NOMO-1 treated with DMSO at 0.1 percent for 48 hours (cell line): Measurements from ENCODE around the gene ALG5.
A peak's percentile ranks its signal among the peaks of the same experiment; 100 is the strongest.

Source experiments
- DNase-seq: peaks from one replicate; lab custom pipeline; 2025; ENCODE audit not compliant: unreplicated experiment; lab: John Stamatoyannopoulos, UW

The ALG5 gene

DNA sequence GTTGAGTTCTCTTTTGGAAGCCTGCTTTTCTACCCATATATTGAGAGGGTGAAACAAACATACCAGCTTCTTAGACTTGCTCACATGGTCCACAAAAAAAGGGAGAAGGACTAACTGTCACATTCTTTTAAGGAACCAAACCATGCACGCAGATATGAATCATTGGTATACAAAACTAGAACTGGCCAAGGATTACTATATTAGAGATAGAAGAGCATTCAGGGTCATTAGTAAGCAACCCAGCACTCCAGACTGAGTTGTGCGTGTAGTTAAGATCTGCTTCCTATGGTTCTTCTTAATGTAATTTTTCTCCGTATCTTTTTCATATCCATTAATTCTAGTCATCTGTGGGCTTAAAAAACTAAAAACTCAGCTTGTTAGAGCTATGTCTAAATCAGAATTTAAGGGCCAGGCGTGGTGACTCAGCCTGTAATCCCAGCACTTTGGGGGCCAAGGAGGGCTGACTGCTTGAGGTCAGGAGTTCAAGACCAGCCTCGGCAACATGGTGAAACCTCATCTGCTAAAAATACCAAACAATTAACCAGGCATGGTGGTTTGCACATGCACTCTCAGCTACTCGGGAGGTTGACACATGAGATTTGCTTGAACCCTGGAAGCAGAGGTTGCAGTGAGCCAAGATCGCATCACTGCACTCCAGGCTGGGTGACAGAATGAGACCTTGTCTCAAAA lies 19.6 kb downstream of the ALG5 start:
- DNase-seq: peak; percentile 57

DNA sequence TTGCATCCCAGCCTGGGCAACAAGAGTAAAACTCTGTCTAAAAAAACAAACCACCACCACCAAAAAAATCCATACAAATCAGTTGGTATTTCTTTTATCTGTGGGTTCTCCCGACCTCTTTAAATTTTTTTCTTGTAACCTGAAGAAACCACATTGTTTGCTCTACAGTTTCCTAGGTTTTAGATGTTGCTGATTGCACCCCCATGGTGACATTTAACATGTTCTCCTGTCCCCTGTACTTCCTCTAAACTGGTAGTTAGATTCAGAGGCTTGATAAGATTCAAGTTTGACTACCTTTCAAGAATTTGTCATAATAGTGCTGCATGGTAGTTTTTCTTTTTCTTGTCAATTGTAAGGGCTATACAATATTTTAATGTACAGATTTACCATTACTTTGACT lies 24.0 kb downstream of the ALG5 start:
- no peak for DNase-seq

DNA sequence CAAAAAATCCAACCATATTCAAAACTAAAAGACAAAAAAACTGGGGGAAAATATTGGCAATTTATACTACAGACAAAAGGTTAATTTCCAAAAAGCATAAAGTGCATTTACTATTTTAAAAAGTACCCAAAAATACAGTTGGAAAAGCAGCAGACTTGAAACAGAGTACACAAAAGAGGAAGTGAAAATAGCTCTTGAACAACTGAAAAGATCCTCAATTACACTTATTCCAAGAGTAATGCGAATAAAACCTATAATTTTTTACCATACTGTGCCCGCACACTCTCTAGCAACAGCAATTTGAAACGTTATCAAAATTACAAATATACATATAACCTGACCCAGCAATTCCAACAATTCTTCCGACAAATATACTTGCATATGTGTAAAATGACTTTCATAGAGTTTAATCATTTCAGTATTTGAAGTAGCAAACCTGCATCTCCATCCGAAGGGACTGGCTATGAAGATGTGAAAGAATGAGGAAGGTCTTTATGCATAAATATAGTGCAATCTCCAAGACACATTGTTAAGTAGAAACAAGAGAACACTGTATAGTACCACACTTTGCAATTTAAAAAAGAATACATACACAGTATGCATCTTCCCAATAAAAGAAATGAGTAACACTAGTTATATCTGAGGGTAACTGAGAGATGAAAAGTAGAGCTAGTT lies 25.4 kb downstream of the ALG5 start:
- peak; percentile 75 for DNase-seq

DNA sequence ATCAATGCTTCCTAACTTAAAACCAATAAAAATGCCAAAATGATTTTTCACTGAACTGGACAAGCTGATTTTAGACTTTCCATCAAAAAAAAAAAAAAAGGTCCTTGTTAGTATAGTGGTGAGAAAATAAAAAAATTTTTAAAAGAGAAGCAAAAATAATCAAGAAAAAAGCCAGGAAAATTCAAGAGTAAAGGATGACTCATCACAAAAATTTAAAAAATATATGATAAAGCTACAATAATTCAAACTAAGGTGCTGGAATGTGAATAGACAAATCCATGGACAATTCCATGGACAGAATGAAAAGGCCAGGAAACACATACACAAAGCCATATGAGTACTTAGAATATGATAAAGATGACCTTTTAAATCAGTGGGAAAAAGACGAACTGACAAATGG lies 26.1 kb downstream of the ALG5 start:
- DNase-seq: no peak

DNA sequence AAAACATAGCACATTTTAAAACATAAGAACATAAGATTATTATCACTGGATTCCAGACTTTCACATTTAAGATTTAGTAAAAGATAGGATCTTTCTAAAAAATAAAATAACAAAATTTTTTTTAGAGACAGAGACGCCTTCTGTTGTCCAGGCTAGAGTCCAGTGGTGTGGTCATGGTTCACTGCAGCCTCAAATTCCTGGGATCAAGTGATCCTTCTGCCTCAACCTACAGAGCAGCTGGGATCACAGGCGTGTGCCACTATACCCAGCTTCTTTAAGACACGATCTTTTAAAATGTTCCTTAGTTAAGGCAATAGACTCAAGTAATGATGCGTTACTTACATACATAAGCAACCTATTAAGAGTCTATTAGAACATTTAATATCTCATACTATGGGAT lies 32.7 kb downstream of the ALG5 start:
- no peak for DNase-seq

DNA sequence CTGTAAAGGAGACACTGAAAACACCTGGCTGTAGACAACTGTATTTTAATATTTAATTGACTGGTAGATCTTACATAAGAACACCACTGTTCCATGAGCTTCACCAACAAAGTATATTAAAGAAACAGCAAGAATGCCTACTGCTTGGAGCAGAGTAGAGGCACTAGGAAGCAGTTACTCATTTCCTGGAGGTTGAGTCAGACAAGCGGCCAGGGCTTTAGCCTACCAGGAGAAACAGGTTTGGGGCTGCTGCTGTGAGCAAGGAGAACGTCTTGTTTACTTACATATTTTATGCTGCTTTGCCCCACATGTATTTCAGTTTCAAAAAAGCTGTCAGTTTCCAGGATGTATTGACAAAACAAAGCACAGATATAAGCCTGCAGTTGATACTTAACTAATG lies 33.4 kb downstream of the ALG5 start:
- DNase-seq: no peak

DNA sequence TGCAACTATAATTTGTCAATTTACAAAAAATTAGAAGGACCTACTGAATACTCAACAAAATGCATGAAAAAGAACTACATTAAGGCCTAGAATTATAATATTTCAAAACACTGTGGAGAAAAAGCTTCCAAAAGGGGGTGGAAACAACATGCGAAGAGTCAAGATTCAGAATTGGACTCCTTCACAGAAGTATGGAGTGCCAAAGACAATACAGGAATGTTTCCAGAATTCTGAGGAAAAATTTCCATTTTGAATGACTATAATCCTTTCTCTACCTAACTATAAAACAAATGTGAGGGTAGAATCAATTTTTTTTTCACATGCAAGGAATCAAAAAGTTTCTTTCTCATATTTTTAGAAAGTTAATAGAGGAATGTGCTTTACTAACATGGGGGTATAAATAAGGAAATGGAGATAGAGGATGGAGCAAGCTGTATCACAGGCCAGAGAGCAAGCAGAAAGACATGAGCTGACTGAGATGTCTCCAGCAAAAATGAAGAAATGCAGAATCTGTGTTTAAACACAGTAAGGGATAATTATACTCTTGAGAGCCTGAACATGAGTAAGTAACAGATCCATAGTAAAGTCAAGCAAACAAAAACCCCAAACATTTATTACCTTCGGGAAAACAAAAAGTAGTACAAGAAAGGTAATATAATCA lies 39.6 kb downstream of the ALG5 start:
- DNase-seq: no peak

DNA sequence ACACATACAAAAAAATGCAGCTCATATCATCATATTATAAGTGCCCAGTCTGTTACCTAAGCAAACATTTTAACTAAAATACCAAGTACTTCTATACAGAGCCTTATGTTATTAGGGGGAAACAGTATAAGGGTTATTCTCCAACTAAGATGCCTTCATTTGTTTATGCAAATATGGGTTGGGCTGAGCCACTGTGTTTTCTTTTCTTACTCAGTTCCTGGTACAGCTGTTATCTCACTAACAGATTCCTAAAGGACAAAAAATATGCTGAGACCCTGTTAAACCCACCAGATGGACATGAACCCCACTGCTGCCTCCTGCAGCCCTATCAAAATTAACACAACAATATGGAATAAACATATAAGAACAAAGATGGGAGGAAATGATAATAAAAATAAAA lies 44.6 kb downstream of the ALG5 start:
- no peak for DNase-seq

DNA sequence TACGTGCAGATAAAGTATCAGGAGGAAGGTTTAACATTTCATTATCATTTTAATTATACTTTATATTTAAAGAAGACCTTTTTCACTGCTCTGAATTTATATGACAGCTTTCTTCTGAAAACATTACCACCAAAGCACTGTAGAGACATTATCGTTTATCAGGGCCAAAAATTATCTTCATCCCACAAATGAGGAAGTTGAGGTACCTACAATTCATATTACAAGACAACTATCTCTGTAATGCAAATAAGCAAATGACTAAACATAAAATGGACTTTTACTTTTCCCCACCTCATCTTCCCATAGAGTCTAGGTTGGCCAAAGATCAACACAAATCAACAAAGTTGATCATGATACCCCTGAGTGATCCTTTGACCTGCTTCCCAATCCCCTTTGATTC lies 48.2 kb downstream of the ALG5 start:
- DNase-seq: no peak

DNA sequence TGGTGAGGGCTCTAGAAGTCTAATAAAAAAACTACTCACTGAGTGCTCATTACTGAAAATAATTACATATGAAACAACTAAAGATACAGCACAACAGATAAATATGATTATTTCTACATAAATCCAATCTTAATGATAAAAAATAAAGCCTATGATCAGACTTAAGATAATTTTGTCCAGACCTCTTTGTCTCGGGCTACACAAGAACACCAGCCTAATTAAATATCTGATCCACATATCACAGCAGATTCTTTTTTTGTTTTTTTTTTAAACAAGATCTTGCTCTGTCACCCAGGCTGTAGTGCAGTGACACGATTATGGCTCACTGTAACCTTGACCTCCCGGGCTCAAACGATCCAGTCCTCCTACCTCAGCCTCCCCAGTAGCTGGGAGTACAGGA lies 48.8 kb downstream of the ALG5 start:
- no peak for DNase-seq

DNA sequence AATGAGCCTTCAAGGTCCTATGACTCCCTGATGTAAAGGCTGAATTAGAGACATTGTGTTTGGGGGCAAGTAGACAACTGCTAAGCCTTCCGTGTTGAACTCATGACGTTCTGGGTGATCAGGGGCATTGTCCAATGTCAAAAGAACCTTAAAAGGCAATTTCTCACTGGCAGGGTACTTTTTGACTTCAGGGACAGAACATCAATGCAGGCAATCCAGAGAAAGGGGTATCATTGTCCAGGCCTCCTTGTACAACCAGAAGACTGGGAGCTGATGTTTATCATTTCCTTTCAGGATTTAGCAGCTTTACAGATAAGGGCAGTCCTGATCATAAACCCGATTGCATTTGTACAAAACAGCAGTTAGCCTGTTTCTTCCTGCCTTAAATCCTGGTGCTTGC lies 54.1 kb downstream of the ALG5 start:
- DNase-seq: no peak

DNA sequence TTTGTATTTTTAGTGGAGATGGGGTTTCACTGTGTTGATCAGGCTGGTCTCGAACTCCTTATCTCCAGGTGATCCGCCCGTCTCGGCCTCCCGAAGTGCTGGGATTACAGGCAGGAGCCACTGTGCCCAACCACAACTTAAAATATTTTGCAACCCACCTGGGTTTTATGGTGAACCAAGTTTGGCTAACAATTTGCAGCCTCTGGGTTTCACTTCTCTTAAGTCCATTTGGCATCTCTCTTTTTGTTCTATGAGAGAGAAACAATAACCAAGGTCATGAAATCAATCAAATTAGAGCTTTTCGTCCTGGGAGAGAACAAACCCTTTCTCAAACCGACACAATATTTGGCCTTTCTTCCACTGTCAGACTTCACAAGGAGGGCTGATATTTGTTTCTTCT lies 73.5 kb downstream of the ALG5 start:
- peak; percentile 70 for DNase-seq

DNA sequence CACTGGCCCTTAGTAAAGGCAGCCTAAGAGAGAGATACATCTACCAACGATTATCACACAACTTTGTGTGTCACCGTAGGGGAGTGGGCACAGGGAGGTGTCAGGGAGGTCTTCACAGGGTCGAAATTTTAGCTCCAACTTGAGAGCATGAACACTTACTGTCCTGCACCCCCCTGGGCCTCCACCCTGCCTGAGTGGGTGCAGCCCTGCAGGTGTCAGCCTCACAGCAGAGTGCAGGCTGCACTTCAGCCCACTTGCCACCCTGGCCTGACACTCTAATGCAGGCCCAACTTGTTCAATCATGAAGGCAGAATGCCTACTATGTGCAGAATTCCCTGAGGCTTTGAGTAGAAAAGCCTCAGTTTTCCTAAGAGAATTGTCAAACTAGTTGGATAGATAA lies 75.1 kb downstream of the ALG5 start:
- DNase-seq: no peak

DNA sequence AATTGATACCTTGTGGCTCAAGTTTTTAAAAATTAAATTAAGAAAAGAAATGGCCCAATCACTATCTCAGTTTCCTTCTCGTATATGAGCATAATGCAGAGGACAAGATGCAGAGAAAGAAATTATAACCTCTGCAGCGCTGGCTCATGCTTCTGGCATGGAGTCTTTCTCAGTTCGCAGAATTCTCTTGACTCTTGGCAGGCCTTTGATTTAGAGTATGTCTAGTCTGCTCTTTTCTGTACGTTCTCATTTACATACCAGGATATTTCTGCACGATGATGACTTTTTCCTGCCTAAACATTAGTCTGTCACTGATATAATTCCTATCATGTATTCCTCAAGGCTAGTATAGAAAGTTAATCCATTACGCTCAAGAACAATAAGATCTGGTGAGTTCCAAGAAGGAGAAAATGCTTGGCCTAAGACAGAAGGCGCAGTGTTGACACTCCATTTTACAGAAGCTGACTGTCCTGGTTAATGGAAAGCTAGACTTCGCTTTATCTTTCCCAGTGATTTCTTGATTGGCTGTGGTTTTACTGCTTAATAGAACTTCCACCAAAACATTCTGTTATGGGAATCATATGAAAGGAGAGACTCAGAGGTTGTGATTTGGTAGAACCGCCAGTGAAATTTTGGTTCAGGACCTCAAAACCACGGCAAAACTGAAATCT lies 77.4 kb downstream of the ALG5 start:
- no peak for DNase-seq

DNA sequence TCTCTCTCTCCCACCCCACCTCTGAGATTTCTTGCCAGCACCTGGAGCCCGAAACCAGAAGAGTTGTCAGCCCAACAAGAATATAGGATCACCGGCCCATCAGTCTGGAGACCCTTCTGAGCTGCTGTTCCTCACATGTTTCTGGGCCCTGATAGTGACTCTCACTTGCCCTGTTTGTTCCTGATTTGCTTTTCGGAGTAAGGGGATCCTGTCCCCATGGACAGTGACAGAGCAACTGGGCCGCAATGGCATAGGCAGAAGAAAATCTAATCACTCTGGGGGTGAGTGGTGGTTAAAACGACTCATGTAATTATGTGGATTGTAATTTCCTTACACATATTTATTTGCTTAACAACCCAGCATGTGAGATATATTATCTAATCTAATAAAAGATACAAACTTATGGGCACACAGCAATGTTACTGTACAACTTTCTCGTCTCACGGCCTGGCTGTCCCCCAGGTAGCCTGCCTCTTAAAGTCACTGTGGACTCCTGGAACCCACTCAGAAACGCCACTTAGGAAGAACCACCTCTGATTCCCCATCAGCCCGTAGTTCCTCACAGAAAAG lies 78.4 kb downstream of the ALG5 start:
- DNase-seq: no peak

DNA sequence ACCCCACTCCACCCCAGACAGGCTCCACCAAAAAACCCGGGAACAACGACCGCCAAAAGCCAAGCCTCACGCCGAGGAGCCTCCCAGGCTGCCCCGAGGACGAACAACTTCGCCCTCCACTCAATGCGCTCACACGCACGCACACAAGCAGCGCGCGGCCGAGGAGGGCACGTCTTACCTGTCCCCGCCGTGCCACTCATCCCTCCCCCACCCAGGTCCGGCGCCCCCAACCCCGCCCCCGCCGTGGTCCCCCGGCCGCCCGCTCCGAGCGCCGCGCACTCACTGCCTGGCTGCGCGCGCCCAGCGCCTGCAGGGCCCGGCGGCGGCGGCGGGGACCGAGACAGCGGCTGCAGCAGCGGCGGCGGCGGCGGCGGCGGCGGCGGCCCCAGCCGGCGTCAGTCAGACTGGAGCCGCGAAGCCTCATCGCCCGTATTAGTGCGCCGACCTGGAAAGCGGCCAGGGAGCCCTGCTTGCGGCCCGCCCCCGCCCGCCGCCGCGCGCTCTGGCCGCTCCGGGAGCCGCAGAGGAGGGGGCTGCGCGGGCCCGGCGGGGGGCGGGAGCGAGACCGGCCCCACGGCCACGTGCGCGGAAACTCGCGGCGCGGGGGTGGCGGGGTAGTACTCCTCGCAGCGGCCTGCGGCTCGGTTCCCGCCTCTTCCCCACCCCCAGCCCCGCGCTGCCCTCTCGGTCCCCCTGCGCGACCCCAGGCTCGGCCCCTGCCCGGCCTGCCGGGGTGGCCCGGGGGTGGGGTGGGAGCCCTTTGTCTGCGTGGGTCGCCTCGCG lies 79.1 kb downstream of the ALG5 start, which contains the start of gene SMAD9:
TSS of gene SMAD9 (minus strand) at position 406 of the 783 bp plus-strand sequence. CDS start 40,549 bp downstream, outside the sequence.
- peak; percentile 15 for DNase-seq

DNA sequence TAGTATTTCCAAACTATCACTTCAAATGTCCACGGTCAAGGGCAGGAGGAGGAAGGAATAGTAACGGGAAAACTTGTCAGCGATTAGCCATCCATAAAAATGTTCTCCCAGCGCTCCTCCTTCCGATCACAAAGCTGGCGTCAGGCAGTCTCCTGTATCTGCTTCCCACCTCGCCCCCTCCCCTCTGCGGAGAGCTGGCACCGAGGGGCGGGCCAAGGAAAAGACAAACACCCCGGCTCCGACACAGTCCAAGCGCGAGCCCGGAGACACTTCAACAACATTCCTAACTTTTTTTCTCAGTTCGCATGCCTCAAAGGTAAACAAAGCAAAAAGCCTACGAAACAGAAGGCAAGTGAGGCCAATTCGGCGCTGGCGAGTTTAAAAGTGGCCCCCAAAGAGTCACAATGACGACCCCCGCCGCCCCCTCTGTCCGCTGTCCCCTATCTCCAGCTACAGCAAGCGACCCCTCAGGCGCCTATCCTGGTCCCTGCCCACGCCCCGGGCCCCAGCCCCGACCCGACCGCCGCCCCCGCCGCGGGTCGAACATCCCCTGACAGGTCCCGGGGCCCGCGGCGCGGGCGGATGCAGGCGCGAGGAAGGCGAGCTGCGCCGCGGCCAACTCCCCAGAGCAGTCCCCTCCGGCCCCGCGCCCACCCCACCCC lies 79.8 kb downstream of the ALG5 start:
- no peak for DNase-seq

DNA sequence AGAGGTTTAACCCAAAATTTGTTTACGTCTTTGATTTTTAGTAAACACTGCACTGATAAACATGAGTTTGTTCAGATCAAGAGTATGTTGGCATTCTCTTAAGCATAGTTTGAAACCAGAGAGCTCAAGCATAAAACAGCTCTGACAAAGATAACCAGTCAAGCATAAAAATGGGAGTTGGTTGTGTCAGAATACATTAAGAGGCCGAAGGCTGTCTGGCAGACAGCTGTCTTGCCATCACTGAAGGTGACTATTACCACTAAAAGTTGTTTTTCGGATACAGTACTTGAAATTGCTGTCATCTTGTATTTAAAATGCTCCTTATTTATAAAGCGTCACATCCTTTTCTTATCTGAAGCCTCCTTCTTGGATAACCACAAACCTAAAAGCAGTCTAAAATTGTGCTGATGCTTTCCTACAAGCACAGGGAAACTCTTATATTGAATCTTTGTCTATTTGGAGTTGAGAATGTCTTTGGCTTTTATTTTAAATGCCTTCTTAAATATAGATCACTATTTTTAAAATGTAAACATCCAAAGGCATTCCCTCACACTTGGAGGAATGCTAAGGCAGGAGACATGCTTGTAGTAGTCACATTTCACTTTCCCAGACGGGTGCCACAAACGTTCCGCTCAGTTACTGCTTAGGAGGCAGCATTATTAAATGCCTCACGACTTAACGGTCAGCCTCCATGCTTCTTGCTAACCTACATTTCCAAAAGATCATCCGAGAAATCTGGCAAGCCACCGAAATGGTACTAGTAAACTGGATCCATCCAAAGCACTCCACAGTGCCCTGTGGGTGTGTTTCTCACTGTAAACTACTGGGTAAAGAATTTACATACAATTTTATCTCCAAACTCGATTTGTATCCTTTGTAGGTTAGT lies 80.7 kb downstream of the ALG5 start:
- no peak for DNase-seq

DNA sequence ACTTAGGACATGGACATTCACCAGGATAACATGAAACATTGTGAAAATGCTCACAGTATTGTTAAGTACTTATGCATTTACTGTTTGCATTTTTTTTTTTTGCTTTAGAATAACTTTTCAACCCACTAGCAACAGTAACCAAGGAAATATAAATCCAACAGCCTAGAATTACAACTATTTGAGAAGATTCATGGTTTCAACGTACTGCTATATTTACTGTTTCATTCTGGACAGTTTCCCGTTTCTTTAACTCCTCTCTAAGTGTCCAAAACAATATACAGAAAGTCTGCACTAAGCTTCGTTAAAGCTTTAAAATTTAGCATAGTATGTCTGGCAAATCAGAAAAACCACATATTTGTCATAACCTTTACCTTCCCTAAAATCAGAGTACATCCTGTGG lies 81.8 kb downstream of the ALG5 start:
- DNase-seq: no peak
